HG02840 (cell line): ENCODE measurements around the gene LHPP.

Experiments
- ATAC-seq: cut with Tn5 transposase; IDR thresholded peaks from one replicate; pipeline ENCODE4 v1.9.1; 2021; ENCODE audit warnings: mild to moderate bottlenecking, moderate library complexity, moderate number of reproducible peaks; ENCODE audit not compliant: unreplicated experiment, low FRiP score

Gene LHPP

DNA sequence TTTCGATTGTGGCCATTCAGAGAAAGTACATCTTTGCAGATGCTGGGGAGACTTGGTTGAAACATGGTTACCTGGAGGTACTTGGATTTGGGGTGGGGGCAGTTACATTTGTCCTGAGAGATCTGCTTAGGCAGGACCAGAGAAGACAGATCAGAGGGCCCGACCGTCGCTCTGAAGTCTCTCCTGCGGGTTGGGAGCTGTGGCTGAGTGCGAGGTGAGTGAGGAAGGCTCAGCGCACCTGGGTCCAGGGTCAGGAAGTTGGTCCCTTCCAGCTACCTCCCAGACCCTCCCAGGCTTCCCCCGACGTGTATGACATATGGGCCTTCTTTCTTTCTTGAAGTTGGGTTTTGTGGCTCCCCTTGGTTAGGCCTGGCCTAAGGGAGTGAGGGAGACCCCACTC is 56.3 kb downstream of the LHPP start:
- no peak for ATAC-seq

DNA sequence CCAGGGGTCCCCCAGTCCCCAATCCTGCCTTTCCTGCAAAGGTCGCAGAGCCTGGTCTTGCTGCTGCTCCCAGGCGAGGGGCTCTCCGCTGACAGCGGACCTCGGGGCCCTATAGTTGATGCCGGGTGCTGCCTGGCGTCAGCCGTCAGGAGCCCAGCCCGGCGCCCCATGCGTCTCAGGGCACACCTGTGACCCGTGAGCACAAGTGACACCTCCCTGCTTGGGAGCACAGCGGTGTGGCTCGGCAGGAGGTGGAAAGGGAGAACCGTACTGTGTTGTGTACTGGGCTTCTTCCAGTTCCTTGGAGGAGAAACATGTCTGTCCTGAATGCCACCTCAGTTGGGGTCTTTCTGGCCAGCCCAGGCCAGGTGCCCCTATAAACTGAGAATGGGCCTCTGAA is 56.7 kb downstream of the LHPP start:
- no peak for ATAC-seq

DNA sequence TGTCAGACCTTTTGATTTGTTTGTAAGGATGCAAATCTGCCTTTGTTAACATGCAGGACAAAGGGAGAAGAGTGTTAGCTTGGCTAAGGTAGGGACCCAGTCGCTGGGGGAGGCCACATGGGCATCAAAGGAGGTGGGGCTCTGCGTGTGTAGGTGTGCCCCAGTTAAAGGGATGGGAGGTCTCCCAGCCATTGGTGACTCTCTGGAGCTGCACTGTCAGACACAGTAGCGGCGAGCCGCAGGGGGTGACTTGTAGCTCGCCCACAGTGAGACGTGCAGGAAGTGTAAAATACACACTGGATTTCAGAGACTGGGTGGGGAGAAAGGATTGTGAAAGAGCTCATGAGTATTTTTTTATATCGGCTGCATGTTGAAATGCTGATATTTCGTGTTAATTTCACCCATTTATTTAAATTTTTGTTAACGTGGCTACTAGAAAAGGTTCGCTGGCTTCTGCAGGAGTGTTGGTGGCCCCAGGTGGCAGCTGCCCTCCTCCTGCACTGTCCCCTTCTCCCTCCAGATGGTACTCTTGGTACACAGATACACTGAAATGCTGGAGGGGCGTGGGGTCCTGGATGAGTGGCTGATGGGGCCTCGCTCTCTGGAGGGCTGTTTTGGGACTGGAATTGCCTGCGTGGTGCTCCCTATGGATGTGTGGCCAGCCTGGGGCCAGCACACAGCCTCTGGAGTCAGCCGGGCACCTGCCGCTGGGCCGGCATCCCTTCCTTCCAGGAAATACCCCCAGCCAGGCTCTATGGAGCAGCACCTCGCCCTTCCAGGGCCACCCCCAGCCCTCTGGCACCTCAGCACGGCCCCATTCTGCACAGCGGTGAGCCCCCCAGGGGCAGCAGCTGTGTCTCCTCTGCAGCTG is 59.2 kb downstream of the LHPP start:
- ATAC-seq = no peak

DNA sequence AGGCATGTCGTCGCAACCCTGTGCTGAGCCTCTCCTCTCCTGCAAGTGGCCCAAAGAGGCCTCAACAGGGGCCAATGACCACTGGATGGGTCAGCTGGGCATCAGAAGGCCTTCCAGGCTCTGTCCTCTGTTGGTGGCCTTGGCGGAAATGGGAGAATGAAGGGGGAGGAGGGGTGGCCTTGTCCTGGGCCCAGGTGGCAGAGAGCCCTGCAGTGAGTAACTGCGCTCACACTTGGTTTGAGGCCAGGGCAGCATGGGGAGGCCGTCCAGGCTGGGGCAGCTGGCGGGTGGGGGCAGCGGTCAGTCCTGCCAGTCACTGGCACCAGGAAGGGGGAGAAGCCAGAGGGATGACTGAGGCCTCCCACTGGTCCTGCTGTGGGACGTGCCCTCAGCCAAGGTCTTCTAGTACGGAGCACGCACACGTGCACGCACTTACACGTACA is 59.8 kb downstream of the LHPP start:
- no peak for ATAC-seq

DNA sequence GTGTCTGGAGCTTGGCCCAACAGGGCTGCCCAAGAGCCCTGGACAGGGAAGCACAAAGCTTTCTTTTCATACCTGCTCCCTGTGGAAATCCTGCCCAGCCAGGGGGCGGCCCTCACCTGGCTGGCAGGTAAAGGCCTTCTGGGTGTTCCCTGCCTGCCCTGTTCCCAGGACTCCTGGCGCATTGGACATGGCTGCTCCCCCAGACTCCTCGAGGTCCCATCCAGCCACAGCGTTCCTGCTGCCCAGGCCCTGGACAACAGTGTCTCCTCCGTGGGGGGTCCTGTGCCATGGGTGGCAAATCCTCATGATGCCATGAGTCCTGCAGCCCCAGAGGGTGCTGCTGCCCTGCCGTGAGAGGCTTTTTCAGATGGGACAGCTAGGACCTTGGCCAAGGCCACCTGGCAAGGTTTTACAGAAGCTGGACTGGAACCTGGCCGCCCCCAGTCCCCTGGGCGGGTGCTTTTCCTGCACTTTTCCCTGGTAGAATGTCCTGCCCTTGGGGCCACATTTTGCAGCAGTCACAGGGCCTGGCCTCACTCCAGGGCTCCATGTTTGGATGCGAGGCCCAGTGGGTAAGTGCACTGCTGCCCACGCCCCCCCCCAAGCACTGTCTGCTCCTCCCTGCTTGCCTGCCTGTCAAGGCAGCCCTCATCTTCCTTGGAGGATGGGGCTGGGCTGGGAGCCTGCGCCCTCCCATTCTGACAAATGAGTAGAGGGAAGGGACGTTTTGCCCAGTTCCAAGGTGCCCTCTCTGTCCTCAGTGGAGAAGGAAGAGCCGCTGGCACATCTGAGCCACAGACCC is 60.7 kb downstream of the LHPP start:
- no peak for ATAC-seq

DNA sequence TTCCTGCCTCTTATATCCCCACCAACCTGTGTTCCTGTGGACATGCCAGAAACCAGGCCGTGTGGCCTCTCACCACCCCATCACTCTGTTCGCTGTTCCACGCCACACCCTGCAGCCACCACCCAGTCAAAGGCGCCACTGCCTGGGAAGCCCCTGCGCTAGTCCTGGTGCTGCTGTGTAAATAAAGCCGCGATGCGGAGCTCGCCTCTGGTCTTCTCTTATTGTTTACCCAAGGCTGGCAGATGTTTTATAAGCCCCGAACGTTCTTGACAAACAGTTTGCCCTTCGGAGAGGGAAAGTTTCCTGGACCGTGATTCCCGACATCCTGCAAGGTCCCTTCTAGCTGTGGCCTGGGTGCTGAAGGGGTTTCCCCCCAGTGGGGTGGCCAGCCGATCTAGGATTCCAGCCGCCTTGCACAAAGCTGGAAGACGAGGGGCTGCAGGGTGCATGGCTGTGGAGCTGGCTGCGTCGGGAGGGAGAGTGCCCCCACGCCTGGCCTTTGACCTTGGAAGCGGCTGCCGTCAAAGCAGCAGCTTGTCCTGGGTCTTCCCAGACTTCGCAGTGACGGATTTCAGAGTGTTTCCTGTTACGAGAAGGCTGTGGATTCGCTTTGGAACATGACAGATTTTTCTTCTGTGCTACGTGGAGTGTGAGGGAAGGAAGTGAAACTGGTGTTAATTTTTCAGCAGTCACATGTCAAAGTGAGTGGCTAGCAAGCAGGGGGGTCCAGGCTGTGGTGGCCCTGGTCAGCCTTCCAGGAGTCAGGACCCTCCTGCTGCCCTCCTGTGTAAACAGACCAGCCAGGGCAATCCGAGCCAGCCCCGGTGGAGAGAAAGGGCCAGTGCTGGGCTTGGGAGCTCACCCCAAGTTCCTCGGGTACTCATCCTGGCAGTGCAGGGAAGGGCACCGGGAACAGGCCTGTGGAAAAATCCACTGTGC is 61.6 kb downstream of the LHPP start:
- no peak for ATAC-seq

DNA sequence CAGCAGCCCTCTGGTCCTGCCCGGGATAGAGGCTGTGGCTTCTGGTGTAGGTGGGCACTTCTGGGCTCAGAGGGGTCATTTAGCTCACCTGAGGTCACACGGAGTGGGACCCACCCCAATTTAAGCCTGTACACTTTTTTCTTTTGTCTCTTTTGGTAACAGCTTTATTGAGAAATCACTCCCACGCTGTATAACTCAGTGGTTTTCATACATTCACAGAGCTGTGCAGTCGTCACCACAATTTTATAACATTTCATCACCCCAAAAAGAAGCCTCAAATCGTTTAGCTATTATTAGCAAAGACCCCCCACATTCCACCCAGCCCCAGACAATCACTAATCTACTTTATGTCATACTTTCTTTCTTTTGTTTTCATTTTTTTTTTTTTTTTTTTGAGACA is 62.3 kb downstream of the LHPP start:
- ATAC-seq = no peak

DNA sequence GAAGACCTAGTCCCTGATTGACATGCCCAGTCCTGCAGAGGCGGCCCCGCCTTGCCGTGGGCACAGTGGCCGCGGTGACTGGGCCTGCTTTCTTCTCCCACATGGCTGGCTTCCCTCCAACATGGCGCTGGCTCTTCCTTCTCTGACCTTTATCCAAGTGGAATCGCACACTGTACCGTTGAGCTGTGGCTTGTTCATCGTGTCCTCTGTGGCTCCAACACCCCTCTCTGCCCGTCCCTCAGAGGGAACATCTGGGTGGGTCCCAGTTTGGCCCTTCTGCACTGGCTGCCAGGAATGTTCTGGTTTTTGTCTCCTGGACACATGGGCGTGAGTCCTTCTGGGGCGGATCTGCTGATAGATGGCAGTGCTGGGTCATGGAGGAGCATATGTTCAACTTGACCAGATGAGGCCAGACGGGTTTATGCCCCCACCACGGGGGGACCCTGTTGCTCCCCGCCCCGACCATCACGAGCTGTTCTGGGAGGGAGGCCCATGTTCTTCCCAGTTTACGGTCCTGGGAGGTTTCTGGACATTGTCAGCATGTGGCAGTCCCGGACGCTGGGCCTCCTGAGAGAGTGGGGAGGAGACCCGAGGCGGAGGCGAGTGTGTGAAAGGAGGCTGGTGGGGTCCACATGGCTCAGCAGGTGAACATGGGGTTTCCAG is 63.5 kb downstream of the LHPP start:
- no peak for ATAC-seq

DNA sequence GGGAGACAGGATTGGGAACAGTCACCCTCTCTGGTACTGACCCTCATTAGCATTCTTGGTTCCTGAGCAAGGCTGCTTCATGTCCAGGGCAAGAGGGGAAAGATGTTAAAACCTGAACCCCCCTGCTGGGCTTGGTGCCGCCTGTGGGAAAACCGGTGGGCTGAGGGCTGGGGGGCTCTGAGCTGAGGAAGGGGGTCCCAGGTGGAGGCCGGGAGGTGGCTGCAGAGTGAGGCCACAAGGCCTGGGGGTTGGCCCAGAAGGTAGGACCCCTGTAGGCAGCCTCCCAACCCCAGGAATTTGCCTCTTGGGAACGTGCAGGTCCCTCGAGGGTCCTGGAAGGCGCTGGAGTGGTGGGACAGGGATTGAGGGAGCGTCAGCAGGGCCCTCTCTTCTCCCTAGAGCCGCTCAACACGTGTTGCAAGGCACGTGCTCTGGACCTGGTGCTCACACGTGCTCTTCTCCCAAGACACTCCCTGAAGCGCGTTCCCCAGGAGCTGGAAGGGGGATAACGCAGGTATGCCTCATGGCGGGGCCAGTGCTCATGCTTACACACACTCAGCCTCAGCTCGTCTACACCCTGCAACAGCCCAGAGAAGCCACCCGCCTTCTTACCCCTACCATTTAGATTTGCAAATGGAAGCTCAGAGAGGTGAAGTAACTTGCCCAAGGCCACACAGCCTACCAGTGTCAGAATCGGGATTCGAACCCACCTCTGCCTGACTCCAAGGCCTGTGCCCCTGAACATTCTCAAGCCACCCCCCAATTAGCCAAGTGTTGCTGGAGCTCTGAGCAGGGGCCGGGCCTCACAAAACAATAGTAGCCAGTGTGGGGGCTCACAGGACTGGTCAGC is 64.4 kb downstream of the LHPP start:
- no peak for ATAC-seq

DNA sequence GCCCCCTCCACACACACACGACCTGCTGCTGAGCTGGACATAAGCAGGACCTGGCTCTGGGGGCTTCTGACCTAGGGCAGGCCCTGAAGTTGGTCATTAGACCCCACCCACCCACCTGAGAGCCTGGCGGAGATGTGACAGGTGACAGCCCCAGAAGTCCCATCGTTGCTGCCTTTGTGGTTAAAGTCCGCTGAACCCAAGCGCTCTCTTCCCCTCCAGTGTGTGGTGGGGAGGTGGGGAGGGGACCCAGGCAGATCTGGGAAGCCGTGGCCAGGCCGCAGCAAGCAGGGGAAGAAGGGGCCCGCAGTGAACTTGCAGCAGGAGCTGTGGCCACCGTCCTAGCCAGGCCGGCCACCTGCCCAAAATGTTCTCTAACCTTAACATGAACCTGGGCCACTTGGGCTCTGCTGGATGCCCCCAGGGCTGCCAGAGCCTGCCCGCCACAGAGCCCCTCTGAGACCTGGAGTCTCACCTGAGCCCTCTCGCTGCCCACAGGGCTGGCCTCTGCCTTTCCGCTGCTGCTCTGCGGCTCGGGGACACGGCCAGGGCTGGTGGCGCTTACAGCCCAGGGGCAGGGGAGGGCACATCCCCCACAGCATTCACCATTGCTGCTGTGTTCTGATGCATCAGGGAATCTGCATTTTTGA is 65.1 kb downstream of the LHPP start:
- no peak for ATAC-seq

DNA sequence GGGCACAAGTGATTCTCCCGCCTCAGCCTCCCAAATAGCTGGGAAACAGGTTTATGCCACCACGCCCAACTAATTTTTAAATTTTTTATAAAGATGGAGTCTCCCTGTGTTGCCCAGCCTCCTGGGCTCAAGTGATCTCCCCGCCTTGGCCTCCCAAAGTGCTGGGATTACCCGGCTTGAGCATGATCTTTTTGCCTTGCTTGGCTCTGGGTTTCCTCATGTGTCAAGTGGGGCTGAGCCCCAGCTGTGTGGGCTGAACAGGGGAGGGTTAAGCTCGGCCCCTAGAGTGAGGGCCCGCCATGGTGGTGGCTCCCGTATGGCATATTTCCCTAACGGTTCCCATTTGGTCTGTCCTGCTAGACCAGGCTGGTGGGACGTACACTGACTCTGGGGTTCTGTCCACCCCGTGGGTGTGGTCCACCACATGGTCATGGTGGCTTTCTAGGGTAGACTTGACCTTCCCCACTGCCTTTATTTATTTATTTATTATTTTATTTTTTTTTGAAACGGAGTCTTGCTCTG is 66.3 kb downstream of the LHPP start:
- ATAC-seq = no peak

DNA sequence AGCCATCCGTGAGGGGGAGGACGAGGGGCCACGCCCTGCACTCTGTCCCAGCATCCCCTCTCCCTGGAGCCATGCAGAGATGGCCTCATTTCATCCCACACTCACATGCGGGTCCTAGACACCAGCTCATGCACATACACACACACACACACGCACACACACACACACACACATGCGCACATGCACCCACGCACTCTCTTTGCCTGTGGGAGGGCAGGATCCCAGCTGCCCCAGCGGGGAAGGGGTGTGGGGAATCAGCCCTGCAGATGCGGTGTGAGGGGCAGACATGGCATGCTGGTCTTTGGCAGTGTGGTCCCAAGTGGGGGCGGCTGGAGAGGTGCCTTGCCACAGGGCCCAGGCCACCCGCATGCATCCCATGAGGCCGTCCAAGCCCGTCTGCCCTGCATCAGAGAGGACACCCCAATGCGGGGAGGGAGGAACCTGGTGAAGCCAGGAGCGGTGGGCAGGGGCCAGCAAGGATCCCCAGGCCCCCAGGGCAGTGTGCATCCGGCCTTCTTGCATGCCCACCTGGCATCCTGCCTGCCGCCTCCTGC is 68.1 kb downstream of the LHPP start:
- no peak for ATAC-seq

DNA sequence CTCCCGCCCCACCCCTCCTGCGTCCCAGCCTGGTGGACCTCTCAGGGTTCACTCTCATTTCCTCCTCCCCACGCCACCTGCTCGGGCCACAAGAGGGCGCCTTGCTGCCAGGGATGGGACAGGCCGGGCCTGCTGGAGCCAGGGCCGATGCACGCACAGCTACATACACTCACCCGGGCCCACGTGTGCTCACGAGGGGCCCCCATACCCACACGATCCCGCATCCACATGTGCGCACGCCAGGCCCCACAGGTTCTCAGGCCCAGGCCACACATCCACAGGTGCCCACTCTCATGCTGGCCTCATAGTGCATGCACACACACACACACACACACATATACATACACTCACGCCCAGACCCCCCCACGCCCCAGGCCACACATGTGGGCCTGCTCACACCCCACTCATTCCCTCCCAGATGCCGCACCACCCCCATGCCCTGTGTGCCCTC is 68.6 kb downstream of the LHPP start:
- ATAC-seq = peak; percentile 77

DNA sequence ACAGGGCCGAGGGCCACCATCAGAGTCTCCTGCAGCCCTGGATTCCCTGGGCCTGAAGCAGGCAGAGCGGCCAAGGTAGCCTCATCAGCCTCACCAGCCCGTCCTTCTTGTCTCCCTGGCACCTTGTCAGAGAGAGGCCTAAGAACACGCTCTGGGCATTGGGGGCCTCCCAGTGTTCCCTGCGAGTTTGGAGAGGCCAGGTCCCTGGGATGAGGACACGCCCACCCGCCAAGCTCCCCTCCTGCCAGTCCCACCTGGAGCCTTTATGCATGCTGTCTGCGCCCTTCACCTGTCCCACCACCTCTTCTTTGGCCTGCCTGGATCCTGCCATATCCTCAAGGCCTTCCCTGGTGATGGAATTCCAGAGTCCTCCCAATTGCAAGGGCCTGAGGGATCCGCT is 69.2 kb downstream of the LHPP start:
- no peak for ATAC-seq

DNA sequence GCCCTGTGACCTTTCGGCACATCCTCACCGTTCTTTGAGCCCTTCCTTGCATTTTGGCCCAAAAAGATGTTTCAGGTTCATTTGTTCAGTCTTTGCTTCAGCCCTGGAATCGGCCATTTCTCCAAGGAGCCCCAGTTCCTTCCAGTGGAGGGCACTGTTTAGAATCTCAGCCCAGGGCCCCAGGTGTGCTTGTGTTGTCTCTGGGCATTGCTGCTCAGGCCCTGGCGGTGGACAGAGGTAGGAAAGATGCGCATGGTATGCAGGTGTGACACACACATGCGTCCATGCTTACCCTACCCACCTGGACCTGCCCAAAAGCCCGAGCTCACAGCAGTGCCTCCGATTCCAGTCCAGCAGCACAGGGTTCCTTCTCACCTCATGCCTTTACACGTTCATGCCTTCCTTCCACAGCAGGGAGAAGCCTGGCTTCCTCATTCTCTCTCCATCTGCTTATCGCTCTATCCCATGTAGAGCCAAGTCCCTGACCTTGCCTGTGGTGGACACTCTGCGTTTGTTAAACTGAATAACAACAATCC is 70.6 kb downstream of the LHPP start:
- ATAC-seq = no peak

DNA sequence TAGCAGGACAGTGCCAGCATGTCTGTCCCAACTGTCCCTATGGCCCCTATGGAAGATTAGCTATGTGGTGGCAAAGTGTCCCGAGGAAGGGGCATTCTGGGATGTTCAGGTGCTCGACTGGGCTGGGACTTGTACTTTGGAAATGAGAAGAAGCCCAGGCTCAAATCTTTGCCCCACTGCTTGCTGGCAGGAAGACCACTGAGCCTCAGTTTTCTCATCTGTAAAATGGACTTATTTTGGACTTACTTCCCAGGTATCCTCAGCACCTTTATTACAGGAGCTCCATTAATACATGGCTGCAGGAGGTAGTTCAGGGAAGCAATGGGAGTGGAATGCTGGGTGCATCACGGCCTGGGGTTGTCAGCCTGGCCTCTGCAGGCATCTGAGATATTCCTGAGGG is 71.2 kb downstream of the LHPP start:
- ATAC-seq = no peak

DNA sequence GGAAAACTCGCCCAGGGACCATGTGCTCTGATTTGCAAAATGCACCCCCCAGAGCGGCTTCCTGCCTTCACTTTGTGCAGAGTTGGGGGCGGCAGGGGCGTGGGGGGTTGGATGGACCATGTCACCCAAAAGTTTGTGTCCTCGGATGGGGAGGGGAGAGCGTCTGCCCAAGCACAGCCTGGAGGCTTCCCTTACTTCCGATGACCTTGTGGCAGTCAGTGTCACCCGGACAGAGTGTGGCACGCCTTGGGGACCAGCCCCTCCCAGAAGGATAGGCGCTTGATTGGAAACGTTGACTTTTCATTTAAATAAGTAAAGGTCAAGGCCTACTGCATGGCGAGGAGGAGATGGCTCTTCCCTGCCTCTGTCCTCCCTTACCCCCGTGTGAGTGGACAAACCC is 71.6 kb downstream of the LHPP start:
- no peak for ATAC-seq
